CD4-positive, alpha-beta T cell treated with Interferon gamma for 1 hour (primary cell): ENCODE results near the gene ZYG11B.
"Not testable (repeated sequence)": the region's sequence is repeated elsewhere in the genome, so short reads cannot be mapped to it uniquely, and the experiment has no call there.

Experiments used
- DNase-seq: peaks from one replicate; pipeline ENCODE4 v3.0.0-alpha.2; 2020

The ZYG11B gene

DNA sequence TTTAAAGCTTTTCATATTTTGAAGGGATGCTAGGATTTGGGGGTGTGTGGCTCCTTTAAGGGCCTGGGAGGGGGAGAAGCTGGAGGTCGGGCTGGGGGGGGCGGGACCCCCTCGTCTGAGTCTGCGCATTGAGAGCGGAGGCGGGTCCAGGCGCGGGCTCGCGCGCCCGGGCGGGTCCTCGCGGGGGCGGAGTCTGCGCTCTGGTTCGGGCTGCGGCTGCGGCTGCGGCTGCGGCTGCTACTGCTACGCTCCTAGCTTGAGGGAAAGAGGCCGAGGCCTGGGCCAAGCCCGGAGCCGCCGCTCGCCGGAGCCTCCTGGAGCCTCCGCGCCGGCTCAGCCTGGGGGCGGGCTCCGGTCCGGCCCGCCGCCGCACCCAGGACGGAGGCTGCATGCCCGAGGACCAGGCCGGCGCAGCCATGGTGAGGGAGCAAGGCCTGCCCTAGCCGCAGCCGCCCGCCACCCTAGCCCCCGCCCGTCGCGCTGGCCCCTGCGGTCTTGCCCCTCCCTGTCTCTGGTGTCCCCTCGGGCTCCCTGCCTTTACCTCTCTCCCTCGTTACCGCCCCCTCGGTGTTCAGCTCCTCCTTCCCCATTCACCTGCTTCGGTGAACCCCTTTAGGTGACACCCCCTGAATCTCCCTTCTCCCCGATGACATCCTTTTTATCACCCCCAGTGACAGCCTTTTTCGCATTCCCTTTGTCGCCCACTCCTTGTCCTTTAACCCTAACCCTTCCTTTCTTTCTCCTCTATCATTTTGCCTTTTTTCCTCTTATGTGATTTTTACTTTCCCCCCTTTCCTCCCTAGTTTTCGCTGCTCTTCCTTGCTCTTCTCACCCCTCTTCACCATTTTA is at the start of gene ZYG11B:
ZYG11B (plus strand) TSS at position 189 of the 849 bp plus-strand sequence; CDS start at position 390, 201 bp downstream.
- DNase-seq = peak; percentile 91

GRCh38 chr1:52677076-52677806 is 49.0 kb upstream of the ZYG11B start:
- no peak for DNase-seq

- no peak for DNase-seq
Observed at GRCh38 chr1:52679048-52679447, 47.2 kb upstream of the ZYG11B start.

- DNase-seq = no peak
Observed at GRCh38 chr1:52679498-52679897, 46.8 kb upstream of the ZYG11B start.

- no peak for DNase-seq
Observed at GRCh38 chr1:52680353-52680752, 45.9 kb upstream of the ZYG11B start.

- no peak for DNase-seq
Observed at GRCh38 chr1:52681136-52681535, 45.1 kb upstream of the ZYG11B start.

DNA sequence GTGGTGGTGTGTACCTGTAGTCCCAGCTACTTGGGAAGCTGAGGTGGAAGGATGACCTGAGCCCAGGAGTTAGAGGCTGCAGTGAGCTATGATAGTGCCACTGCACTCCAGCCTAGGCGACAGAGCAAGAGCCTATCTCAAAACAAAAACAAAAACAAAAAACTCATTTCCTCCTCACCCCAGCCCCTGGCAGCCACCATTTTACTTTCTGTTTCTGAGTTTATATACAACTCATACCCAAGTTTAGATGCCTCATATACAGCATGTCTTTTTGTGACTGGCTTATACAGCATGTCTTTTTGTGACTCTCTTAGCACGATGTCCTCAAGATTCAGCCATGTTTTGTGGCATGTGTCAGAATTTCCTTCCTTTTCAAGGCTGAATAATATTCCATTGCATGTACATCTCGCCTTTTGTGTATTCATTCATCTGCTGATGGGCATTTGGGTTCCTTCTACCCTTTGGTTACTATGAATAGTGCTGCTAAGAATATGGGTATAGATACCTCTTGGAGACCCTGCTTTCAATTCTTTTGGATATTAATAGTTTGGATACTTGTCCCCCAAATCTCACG is 42.8 kb upstream of the ZYG11B start:
- DNase-seq = no peak

- DNase-seq = no peak
Observed at GRCh38 chr1:52684545-52684944, 41.7 kb upstream of the ZYG11B start.

- peak; percentile 77 for DNase-seq
Observed at GRCh38 chr1:52686261-52686751, 39.9 kb upstream of the ZYG11B start.

- DNase-seq = no peak
Observed at GRCh38 chr1:52686830-52687229, 39.4 kb upstream of the ZYG11B start.

GRCh38 chr1:52691821-52692220 is 34.4 kb upstream of the ZYG11B start:
- DNase-seq = no peak

- DNase-seq = no peak
Observed at GRCh38 chr1:52692697-52693096, 33.6 kb upstream of the ZYG11B start.

- not testable (repeated sequence) for DNase-seq
Observed at GRCh38 chr1:52693351-52693750, 32.9 kb upstream of the ZYG11B start.

GRCh38 chr1:52693843-52694242 is 32.4 kb upstream of the ZYG11B start:
- no peak for DNase-seq

DNA sequence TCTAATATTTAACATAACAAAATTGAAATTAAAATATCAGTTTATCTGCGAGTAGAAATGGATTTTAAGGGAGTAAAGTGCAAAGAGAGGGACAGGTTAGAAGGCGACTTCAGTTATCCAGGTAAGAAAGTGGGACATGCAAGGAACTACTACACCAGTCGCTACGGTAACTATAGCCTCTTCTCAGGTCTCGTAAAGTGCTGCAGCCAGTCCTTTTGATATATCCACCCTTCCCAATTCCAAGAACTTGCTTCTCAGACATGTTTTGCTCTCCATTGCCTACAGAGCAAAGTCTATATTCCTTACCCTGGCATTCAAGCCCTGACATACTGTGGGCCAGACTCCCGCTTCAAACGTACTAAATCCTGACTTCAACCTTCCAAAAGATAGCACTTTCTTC is 30.6 kb upstream of the ZYG11B start:
- DNase-seq = no peak

DNA sequence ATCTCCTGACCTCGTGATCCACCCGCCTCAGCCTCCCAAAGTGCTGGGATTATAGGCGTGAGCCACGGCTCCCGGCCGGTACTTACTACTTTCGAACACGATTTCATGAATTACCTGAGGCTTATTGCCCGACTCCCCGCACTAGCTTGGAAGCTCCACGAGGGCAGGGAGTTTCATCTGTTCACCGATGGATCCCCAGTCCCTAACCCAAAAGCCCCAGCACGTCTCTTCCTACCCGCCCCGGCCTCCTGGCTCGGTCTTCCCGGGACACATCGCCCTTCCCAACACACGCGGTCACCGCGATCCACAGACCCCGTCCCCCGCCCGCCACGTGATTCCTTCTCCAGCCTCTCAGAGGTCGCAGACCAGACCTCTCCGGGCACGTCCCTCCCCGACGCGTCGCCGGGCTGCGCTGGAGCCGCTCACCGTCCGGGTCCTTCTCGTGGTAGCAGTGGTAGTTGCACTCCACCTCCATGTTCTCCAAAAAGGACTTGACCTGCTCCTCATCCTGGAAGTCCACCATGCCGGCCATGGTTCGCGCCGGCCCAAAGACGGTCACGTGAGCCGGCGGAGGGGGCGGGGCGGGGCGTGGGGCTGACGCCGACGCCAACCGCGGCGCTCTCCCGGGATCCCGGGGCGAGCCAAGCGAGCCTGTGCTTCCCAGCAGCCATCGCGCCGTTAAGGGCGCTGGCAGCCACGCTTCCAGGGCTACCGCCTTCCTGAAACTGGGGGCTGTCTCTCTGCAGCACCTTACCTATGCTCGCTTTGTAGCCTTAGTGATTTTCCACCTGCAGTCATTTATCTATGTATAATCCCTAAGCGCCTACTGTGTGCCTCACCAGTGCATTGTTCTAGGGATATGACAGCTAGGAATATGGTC is 28.2 kb upstream of the ZYG11B start, which contains the start of gene COA7:
COA7 (minus strand) TSS at position 553 of the 880 bp plus-strand sequence; CDS start at position 532, 21 bp downstream.
- DNase-seq = peak; percentile 60

- peak; percentile 87 for DNase-seq
Observed at GRCh38 chr1:52702886-52703787, 23.1 kb upstream of the ZYG11B start.

DNA sequence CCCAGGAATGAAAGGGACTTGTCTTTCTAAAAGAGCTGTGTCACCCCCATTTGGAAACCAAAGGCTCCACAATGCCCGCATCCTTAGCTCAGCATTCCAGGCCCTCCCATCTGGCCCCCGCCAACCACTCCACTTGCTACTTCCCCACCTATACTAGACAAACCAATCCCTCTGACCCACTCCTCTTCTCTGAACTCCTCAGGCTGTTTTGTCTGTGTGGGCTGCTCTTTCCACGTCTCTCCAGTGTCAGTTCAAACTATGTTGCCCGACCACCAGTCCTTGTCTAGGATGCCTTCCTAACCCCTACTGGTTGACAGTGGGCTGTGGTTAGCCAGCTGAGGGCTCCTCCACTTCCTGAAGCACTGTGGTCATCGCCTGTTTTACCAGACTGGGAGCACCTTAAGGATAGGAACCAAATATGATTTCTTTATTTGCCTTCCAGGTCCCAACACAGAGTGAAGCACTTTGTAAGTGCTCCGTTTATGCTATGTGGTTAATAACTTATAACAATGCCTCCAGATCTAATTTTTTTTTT is 20.1 kb upstream of the ZYG11B start:
- no peak for DNase-seq

GRCh38 chr1:52706941-52707926 is 19.0 kb upstream of the ZYG11B start:
- no peak for DNase-seq
